HG03175 (cell line): ENCODE data around the gene MPPED1.

ENCODE experiments used
- ATAC-seq: cut with Tn5 transposase; IDR thresholded peaks from one replicate; pipeline ENCODE4 v1.9.1; 2021; ENCODE audit warnings: mild to moderate bottlenecking, moderate library complexity; ENCODE audit not compliant: unreplicated experiment

MPPED1 gene

DNA sequence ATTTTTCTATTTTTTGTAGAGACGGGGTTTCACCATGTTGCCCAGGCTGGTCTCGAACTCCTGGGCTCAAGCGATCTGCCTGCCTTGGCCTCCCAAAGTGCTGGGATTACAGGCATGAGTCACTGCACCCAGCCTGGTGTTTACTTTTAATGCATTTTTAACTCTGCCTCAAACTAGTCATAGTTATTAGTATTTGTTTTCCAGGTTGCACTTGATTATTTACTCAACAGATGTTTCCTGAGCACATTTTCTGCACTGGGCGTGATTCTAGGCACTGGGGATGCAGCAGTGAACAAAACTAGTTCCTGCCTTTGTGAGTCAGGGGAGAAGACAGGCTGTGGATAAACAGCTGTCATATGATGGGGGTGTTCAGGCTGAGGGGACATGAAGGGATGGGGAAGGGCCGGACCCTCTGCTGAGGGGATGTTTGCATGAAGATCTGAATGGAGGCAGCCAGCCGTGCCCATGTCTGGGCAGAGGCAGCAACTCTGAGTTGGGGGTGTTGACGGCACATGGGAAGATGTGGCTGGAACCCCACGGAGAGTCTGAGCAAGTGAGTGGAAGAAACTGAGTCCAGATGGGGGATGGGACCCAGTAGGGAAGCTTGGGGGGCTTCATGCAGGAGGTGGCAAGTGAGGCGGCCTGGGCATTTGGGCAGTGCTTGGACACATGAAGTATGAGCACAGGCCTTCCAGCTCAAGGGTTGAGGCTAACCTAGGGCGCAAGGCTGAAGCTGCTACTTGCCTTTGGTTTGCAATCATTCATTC is 34.4 kb downstream of the MPPED1 start:
- ATAC-seq = no peak

DNA sequence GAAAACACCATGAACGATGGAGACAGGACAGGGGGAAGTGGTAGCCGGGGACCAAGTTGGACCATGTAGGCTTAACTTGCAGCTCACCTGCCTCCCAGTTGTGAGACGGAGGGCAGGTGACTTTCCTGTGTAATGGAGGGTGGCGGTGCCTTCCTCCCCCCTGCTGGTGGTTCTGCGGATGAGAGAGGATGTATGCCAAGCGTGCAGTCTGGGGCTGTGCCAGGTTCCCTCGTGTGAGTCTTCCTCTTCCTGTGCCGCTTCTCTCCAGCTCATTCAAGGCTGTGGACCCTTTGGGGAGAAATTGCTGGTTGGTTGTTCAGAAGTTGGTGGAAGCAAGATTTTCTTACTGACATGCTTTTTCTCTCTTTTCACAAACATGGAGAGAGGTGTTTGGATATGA is 35.1 kb downstream of the MPPED1 start:
- no peak for ATAC-seq

DNA sequence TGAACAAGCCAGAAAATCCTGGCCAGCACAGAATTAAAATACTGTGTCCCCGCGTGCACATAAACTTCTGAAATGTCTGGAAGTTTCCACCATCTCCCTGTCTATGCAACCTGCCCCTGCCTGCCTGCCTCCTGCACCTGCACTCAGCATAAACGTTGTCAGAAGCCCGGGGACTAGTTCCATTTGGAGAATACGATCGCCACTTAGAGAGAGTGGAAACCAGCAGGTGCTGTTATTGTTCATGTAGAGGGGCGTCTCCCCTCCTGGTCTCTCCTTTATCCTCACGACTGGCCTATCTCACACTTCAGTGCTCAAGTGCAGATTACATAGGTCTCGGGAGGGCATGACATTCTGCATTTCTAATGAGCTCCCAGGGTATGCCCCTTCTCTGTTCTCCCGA is 35.6 kb downstream of the MPPED1 start:
- ATAC-seq = no peak

DNA sequence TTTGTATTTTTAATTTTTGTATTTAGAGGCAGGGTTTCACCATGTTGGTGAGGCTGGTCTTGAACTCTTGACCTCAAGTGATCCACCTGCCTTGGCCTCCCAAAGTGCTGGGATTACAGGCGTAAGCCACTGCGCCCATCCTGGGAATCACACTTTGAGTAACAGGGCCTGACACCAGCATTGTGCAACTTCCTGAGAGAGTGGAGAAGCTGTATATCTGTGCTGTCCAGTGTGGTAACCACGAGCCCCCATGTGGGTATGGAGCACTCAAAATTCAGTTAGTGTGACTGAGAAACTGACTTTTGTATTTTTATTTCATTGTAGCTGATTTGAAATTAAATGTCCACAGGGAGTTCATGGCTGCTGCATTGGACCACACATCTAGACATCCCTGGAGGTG is 36.2 kb downstream of the MPPED1 start:
- no peak for ATAC-seq

DNA sequence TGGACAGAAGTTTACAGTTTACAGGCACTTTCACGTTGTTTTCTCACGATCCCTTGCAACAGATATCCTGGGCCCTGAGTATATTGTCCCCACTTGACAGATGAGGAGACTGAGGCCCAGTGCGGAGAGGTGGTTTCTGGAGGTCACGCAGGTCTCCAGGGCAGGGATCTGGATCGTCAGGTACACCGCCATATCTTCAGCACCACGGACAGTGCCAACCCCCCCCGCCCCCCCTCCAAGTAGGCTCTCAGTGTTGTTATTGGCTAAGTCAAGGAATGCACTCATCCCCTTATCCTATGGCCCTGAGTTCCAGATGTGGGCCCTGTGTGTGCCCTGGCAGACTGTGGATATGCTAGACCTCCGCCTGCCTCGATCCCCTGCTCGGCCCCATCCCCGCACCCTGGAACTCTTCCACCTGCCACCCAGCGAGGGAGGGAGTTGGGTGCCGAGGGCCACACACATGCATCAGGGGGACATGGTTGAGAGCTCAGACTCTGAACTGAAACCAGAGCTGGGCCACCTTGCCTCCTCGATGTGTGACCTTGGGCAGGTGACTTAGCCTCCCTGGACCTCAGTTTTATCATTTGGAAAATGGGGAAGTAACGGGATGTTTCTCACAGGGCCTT is 37.5 kb downstream of the MPPED1 start:
- ATAC-seq = no peak

DNA sequence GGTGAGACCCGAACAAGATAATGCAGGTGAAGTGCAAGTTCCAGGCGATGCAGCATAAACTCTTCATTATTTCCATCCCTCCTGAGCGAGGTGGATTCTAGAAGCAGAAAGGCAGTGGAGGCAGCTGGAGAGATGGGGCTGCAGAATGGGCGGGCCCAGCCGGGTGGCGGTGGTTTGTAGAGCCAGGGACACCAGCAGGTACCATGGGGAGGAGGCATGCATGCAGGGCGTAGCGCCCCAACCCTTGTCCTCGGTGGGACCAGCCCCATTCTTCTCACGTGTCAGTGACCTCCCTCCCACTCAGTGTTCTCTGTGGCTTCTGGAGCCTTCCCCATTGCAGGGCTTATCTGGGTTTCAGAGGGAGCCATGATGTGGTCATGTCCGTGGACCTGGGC is 38.0 kb downstream of the MPPED1 start:
- no peak for ATAC-seq

DNA sequence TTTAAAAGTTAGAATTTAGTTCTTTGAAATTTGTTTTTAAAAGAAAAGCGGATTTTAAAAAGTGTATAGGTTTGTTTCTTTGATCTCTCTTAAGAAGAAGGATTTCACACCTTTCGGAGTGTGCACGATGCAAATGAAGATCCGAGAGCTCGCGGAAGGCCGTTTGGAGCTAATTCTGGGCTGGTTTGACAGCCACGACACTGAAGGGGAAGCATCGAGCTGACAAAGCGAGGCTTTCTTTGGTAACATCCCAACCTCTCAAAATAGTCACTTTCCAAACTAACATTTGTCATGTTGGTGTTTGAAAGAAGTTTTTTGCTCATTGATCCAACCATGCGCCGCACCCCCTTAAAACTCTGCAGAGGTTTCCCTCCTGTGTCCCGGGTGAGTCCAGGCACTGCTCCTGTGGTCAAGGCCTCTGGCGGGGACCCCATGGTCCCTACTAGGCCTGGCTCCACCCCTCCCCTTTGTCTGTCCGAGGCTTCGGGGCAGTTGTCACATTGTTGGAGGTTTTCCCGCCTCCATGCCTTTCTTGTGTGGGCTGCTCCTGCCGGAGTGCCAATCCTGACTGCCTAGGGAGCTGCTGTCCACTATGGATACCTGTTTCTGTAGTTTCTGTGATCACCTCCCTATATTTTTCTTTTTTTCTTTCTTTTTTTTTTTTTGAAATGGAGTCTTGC is 39.7 kb downstream of the MPPED1 start:
- no peak for ATAC-seq

DNA sequence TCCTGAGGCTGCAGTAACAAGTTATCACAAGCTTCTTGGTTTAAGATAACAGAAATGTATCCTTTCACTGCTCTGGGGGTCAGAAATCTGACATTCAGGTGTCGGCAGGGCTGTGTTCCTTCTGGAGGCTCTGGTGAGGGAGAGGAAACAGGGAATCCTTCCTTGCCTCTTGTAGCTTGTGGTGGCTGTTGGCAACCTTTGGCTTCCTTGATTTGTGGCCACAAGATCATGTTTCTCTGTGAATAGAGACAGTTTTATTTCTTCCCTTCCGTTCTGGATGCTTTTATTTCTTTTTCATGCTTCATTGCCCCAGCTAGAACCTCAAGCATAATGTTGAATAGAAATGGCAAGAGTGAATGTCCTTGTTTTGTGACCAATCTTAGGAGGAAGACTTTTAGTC is 44.0 kb downstream of the MPPED1 start:
- ATAC-seq = no peak

DNA sequence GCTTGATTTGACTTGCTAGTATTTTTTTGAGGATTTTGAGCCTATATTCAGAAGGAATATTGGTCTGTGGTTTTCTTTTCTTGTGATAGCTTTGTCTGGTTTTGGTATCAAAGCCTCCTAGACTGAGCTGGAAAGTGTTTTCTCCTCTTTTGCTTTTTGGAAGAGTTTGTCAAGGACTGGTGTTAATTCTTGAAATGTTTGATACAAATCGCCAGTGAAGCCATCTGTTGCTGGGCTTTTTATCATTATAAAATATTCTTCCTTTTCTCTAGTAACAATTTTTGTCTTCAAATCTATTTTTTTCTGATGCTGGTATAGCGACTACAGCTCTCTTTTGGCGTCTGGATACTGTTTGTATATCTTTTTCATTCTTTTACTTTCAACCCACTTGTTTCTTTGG is 45.2 kb downstream of the MPPED1 start:
- no peak for ATAC-seq

DNA sequence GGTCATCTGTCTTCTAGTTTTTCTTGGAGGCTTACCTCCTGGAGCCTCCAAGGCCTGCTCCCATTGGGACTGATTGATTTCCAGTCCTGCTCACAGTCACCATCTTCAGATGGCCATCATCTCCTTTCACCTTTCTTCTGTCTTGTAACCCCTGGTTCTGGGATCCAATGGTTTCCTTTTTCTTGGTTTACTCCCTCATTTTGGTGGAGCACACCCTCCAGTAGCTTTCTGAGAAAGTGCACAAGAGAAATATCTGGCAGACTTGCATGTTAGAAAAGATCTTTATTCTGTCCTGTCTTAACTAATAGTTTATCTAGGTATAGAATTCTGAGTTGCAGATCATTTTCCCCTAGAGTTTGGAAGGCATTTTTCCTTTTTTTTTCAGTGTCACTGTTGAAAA is 50.9 kb downstream of the MPPED1 start:
- no peak for ATAC-seq

DNA sequence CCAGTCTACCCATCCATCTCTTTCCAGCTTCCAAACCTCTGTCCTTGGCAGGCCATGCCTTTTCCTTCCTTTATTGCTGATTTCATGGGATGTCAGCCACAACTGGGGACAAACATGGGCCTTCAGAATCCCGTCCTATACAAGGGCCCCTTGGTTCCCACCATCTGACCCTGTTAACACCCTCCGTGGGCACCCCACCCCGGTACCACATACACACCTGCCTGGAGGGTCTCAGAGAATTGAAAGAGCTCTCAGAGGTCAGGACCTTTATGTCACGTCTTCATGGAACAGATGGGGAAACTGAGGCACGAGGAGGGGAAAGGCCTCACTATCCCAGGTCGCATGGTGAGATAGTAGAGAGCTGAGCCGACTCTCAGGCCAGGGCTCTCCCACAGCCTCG is 53.0 kb downstream of the MPPED1 start:
- ATAC-seq = no peak

DNA sequence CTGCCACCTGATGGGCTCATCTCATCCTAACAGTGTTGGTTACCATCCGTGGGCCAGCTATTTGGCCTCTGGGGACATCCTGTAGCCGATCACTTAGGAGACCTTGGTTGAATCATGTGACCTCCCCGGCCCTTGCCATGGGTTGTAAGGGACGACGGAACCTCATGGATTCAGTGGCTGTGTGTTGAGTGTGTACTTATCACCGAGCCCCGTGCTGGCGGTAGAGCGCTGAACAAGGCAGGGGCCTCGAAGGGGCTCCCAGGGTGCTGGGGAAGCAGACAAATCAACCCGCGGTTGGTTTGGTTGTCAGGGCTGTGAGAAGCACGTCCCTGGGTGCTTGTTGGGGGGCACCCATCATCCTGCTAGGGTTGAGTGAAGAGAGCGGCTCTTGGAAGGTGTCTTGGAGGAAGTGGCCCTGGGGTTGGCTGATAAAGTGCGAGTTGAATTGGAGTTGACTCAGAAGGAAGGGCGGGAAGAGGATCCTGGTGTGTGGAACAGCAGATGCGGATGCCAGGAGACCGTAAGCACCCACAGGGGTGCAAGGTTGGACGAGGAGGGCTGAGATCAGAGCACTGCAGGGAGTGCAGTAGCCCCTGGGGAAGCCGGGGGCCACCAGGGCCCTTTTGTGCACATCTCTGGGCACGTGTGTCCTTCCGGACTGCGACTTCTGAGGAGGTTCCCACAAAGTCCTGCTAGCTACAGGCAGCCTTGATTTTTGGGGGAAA is 53.6 kb downstream of the MPPED1 start:
- ATAC-seq = no peak

DNA sequence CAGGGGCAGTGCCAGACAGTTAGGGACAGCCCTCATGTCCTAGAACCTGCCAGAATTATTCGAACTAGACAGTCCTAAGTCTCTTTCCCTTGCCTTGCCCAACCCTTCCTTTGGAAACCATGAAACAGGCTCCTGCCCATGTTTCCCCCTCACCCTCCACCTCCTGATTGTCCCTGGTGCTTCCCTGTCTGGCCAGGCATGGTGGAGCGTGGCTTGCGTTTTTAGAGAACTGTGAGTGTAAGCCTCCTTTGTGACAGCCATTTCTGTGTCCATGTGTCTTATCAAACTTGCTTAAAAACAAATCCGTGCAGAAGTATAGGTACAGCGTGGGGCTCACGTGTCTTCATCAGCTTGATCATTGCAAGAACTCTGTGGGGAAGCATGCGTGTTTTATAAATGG is 54.9 kb downstream of the MPPED1 start:
- ATAC-seq = no peak

DNA sequence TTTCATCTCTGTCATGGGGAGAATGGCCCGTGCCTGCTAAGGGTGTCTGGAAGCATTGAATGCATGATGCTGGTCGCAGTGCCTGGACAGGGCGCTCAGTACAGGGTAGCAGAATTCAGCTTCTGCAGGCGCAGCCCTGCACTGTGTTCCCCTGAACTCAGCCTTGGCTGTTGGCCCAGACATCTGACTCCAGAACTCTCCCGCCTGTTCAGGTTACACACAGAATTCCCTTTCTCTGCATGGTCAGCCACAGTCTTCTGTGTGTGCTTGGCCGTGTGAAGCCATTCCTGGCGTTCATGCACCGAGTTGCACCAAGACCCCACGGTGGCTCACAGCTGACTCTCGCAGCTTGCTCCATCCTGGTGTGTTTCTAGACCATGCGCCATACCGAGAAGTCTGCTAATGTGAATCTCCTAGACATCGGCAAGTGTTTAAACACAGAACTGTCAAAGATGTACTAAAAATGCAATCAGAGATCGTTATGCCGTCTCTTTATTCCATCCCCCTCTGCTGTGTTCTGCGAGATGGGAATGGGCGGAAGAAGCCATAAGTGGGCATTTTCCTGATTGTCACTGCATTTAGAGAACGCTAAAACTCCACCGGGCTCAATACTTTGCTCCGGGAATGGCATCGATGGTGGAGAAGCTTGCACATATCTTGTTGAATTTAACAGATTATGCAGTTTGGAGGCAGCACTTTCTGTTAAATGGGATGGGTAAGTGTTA is 55.6 kb downstream of the MPPED1 start:
- ATAC-seq = no peak

DNA sequence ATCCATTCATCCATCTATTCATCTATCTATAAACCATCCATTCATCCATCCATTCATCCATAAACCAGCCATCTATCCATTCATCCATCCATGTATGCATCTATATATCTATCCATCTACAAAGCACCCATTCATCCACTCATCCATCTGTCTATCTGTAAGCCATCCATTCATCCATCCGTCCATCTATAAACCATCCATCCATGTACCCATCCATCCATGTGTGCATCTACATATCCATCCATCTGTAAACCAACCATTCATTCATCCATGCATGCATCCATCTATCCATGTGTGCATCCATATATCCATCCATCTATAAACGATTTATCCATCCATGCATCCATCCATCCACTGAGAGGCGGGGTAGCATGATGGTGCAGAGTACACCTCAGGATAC is 58.4 kb downstream of the MPPED1 start:
- no peak for ATAC-seq

DNA sequence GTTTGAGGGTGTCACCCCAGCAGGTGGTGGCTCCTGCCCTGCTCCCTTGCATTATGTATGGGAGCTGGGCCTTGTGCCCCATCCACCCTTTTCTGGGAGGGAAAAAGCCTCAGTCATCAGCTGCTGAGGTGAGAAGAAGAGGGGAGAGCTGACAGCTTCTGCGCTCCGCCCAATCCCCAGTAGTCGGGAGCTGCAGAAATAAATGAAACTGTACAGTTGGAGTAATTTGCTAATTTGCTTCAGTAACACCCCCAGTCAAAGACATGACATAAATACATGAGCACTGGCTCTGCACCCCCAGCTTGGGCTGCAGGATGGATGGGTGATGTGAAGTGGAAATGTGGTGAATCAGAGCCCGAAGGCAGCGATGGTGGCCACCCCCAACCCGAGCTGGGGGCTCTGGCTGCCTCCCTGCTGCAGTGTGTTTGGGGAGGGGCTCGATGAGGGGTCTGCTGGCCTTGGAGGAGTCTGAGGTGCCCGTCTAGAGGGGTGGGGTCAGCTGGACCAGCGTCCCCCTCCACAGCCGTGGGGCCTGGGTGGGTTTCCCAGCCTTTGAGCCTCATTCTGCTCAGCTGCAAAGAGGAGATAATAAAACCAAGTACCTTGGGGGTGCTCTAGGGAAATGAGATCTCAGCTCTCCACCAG is 59.2 kb downstream of the MPPED1 start:
- no peak for ATAC-seq

DNA sequence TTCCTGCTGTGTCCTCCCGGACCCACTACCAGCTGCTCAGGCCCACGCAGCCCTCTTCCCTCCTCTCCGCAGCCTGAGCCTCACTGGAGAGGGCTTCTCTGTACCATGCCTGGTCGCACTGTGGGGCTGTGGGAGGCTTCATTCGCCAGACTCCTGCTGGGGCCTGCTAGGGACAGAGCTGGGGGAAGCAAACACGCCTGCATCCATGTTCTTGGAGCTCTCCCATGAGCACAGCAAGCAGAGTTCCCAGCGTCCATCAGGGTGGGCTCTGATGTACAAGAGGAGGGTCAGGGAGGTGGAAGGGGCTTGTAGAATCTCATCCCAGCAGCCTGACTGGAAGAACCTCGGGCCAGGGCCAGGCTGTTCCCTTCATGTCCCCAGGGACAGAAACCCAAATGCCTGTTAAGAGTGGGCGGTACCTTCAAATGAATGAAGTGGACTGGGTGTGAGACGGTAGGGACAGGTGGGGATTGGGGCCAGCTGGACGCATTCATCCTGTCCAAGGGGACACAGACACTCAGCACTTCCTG is 59.9 kb downstream of the MPPED1 start:
- no peak for ATAC-seq

DNA sequence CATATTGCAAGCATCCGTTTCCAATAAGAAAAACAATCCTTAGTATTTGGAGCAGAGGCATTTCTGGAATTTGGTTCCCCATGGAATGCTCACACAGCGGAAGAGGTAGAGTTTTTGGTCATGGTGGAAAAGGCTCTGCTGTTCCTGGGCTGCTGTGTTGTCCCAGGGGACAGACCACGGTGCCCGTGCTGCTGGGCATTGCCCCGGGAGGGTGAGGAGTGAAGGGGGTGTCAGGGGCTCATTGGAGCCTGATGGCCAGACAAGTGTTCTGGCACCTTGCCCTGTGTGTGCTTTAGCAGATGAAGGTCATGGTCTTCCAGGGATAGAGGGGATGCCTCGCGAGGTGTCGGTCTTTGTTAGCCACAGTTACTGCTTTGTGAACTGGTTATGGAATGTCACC is 61.2 kb downstream of the MPPED1 start:
- no peak for ATAC-seq

DNA sequence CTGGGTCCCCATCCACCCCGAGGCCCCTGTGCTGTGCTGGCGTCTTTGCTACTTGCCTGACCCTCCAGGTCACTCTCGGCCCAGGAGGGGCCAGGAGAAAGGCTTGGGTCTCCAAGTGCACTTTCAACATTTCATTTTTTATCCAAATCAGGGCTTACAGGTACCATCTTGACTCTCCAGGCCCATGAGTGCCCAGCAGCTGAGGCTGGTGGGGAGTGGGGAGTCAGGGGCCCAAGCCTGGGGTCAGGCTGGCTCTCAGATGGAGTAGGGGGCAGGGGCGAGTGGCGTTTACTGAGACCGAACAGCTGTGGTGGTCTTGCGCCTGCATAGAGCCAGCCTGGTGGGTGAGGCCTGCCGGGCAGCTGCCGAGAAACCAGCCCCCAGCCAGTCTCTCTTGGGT is 61.6 kb downstream of the MPPED1 start:
- ATAC-seq = no peak
